GM21447 (cell line): ENCODE measurements around the gene DUS2.
A peak's percentile ranks its signal among the peaks of the same experiment; 100 is the strongest.
"Not testable (repeated sequence)": the region's sequence is repeated elsewhere in the genome, so short reads cannot be mapped to it uniquely, and the experiment has no call there.

ENCODE experiments used
- ATAC-seq: cut with Tn5 transposase; IDR thresholded peaks from one replicate; pipeline ENCODE4 v1.9.1; 2021; ENCODE audit not compliant: unreplicated experiment

DUS2 gene

GRCh38 chr16:67998231-67998778 lies 24.8 kb upstream of the DUS2 start:
- ATAC-seq, result not testable (repeated sequence)

- ATAC-seq, result not testable (repeated sequence)
Measured at GRCh38 chr16:67998779-67999688, 24.1 kb upstream of the DUS2 start, which contains the start of gene DPEP2. DPEP2 (minus strand) TSS chr16:67999484; CDS start chr16:67993212, 6,272 bp downstream.

GRCh38 chr16:67999985-68000384 lies 23.1 kb upstream of the DUS2 start:
- no peak for ATAC-seq

- no peak for ATAC-seq
Measured at GRCh38 chr16:68000450-68000849, 22.6 kb upstream of the DUS2 start.

GRCh38 chr16:68003031-68003430 lies 20.1 kb upstream of the DUS2 start:
- no peak for ATAC-seq

GRCh38 chr16:68005211-68005610 lies 17.9 kb upstream of the DUS2 start:
- no peak for ATAC-seq

- ATAC-seq, result no peak
Measured at GRCh38 chr16:68005786-68006286, 17.2 kb upstream of the DUS2 start.

GRCh38 chr16:68009157-68009735 lies 13.8 kb upstream of the DUS2 start:
- ATAC-seq, result no peak

- not testable (repeated sequence) for ATAC-seq
Measured at GRCh38 chr16:68009872-68010271, 13.2 kb upstream of the DUS2 start.

GRCh38 chr16:68013440-68013839 lies 9.6 kb upstream of the DUS2 start:
- no peak for ATAC-seq

- ATAC-seq, result no peak
Measured at GRCh38 chr16:68015681-68016080, 7.4 kb upstream of the DUS2 start, which contains the start of gene DPEP2NB. DPEP2NB (minus strand) TSS chr16:68015911; CDS start chr16:68015770, 141 bp downstream.

- ATAC-seq, result no peak
Measured at GRCh38 chr16:68019167-68019680, 3.9 kb upstream of the DUS2 start.

- ATAC-seq, result no peak
Measured at GRCh38 chr16:68021490-68021889, 1.6 kb upstream of the DUS2 start.

- ATAC-seq, result peak; percentile 27
Measured at GRCh38 chr16:68022278-68022727, 781 bp upstream of the DUS2 start.

GRCh38 chr16:68028996-68029395 lies 5.9 kb downstream of the DUS2 start:
- no peak for ATAC-seq

- ATAC-seq, result not testable (repeated sequence)
Measured at GRCh38 chr16:68030108-68030507, 7.0 kb downstream of the DUS2 start.

- no peak for ATAC-seq
Measured at GRCh38 chr16:68031951-68032350, 8.9 kb downstream of the DUS2 start.

- ATAC-seq, result no peak
Measured at GRCh38 chr16:68033101-68033500, 10.0 kb downstream of the DUS2 start.

GRCh38 chr16:68035227-68035626 lies 12.1 kb downstream of the DUS2 start:
- no peak for ATAC-seq

GRCh38 chr16:68037841-68038597 lies 14.9 kb downstream of the DUS2 start:
- ATAC-seq, result peak; percentile 43
